ENCODE measurements around the gene AGR2. TPM values are rescaled to one million over a fixed set of nuclear protein-coding genes. Genes with fewer than 3 reads are reported as not detected.
A peak's percentile ranks its signal among the peaks of the same experiment; 100 is the strongest.

Gene AGR2
- total RNA-seq, 2 donors from 2014 or later: 1,572 to 2,751 TPM

GRCh38 chr7:16805441-16805840 is 642 bp upstream of the AGR2 start:
- H3K27ac ChIP-seq: peak overlapping the region; percentile 83
- H3K36me3 ChIP-seq: no peaks in the 10 kb centered on the region
- DNase-seq: peak; percentile 16
- H3K4me3 ChIP-seq: no peak overlapping the region
- TF ChIP-seq CTCF (IDR thresholded peaks at IDR 0.05): no peak
- H3K4me1 ChIP-seq: no peaks in the 10 kb centered on the region
- no peaks in the 10 kb centered on the region for H3K27me3 ChIP-seq
- H3K9ac ChIP-seq (ENCODE audit: low read depth in 2 of 2, low read length in 2 of 2): no peak overlapping the region
- intact Hi-C loops (cut with DNase I): no loop called here
- H3K9me3 ChIP-seq: no peaks in the 10 kb centered on the region

- no peaks in the 10 kb centered on the region for H3K27me3 ChIP-seq
- peak overlapping the region; percentile 20 to 71 for H3K9ac ChIP-seq (ENCODE audit: low read depth in 2 of 2, low read length in 2 of 2)
- intact Hi-C loops (cut with DNase I): loop anchor here (5.0 kb wide), 1 partner anchor 78 kb away; the partner anchor contains the start of gene AGR3
- no peaks in the 10 kb centered on the region for H3K4me1 ChIP-seq
- no peaks in the 10 kb centered on the region for H3K36me3 ChIP-seq
- DNase-seq: no peak
- TF ChIP-seq CTCF (IDR thresholded peaks at IDR 0.05): no peak
- no peaks in the 10 kb centered on the region for H3K9me3 ChIP-seq
- H3K4me3 ChIP-seq: peak overlapping the region; percentile 43
- peak overlapping the region; percentile 83 for H3K27ac ChIP-seq
These were observed 722 bp downstream of the AGR2 start for GRCh38 chr7:16803881-16804673.

- Histone ChIP-seq H3K36me3 (no peaks in the 10 kb centered on the region), H3K27me3 (no peaks in the 10 kb centered on the region), H3K4me3 (peak overlapping the region; percentile 43), H3K27ac (peak overlapping the region; percentile 83), H3K9ac (ENCODE audit: low read depth in 2 of 2, low read length in 2 of 2) (peak overlapping the region in 1 of 2 donors; percentile 71), H3K4me1 (no peaks in the 10 kb centered on the region), H3K9me3 (no peaks in the 10 kb centered on the region)
- no peak for TF ChIP-seq CTCF (IDR thresholded peaks at IDR 0.05)
- intact Hi-C loops (cut with DNase I): loop anchor here (5.0 kb wide), 1 partner anchor 79 kb away; the partner anchor contains the start of gene AGR3
- no peak for DNase-seq
These were observed 1.7 kb downstream of the AGR2 start for GRCh38 chr7:16803125-16803524.

- Histone ChIP-seq H3K36me3 (no peaks in the 10 kb centered on the region), H3K27ac (peak overlapping the region; percentile 83), H3K4me3 (peak overlapping the region; percentile 43)
These were observed 3.2 kb downstream of the AGR2 start for GRCh38 chr7:16801579-16801978.

GRCh38 chr7:16801111-16801542 is 3.7 kb downstream of the AGR2 start:
- H3K4me3 ChIP-seq: no peak overlapping the region
- H3K36me3 ChIP-seq: no peaks in the 10 kb centered on the region
- no peaks in the 10 kb centered on the region for H3K27me3 ChIP-seq
- DNase-seq: no peak
- peak overlapping the region; percentile 83 for H3K27ac ChIP-seq
- H3K9me3 ChIP-seq: no peaks in the 10 kb centered on the region
- intact Hi-C loops (cut with DNase I): loop anchor here (5.0 kb wide), 1 partner anchor 81 kb away; the partner anchor contains the start of gene AGR3
- H3K9ac ChIP-seq (ENCODE audit: low read depth in 2 of 2, low read length in 2 of 2): peak overlapping the region in 1 of 2 donors; percentile 59
- H3K4me1 ChIP-seq: no peaks in the 10 kb centered on the region
- peak; percentile 24 for TF ChIP-seq CTCF (IDR thresholded peaks at IDR 0.05)

More at GRCh38 chr7:16801579-16801978, 3.2 kb downstream of the AGR2 start:
- TF ChIP-seq CTCF (IDR thresholded peaks at IDR 0.05): no peak
- intact Hi-C loops (cut with DNase I): loop anchor here (5.0 kb wide), 1 partner anchor 81 kb away; the partner anchor contains the start of gene AGR3
- Histone ChIP-seq H3K4me1 (no peaks in the 10 kb centered on the region), H3K9me3 (no peaks in the 10 kb centered on the region), H3K9ac (ENCODE audit: low read depth in 2 of 2, low read length in 2 of 2) (peak overlapping the region in 1 of 2 donors; percentile 59), H3K27me3 (no peaks in the 10 kb centered on the region)
- no peak for DNase-seq
